A673 (cell line): ENCODE data around the gene IPPK.
"Not testable (repeated sequence)": the region's sequence is repeated elsewhere in the genome, so short reads cannot be mapped to it uniquely, and the experiment has no call there.

Experiments
- CTCF ChIP-seq: fragments of 300-800, 200-600 bp; sonication (generic); conservative IDR thresholded peaks from 2 replicates; pipeline ENCODE4 v1.5.1; 2017; ENCODE audit warnings: low read depth, mild to moderate bottlenecking, antibody characterized with exemption, low read length, moderate library complexity, mixed read lengths
- EZH2 ChIP-seq: fragments of 200-600 bp; sonication (generic); IDR thresholded peaks from 2 replicates; pipeline ENCODE4 v1.6.1; 2017; ENCODE audit warnings: borderline replicate concordance, low read depth, mild to moderate bottlenecking, mixed read lengths, antibody characterized with exemption, low read length; ENCODE audit not compliant: poor library complexity, severe bottlenecking

GRCh38 chr9:92623936-92624335 is 46.0 kb downstream of the IPPK start:
- TF ChIP-seq CTCF, EZH2: not testable (repeated sequence)
